Hematopoietic multipotent progenitor cell treated with erythropoietin and hydrocortisone succinate and interleukin-3 and kit ligand, for 4 days (in vitro differentiated cells): ENCODE results near the gene TMTC1.

Experiments used
- DNase-seq: peaks from one replicate; pipeline ENCODE4 v3.0.0-alpha.2; 2015

TMTC1 gene

GRCh38 chr12:29517264-29517663 lies 266.5 kb downstream of the TMTC1 start:
- DNase-seq = peak; percentile 12

DNA sequence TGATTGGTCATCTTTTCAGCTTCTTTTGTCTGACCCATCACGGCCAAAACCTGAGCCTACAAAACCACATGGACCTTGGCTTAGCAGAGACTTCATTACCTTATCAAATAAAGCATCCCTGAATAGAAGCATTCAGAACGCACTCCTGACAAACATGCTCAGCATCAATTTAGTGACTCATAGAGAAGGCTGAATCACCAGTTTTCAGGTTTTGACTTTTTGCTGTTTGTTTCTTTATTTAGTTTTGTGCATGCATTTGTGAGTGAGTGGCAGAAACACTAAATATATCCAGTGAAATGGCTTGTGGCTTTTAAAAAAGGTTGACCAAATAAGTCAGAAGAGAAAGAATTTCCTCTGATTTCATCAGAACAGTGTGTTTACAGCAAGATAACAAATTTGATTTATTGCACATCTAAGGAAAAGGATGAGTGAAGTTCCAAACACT lies 267.3 kb downstream of the TMTC1 start:
- DNase-seq = no peak

GRCh38 chr12:29510591-29511185 lies 273.1 kb downstream of the TMTC1 start:
- DNase-seq = no peak

GRCh38 chr12:29509503-29509902 lies 274.2 kb downstream of the TMTC1 start:
- DNase-seq = no peak

GRCh38 chr12:29508949-29509348 lies 274.8 kb downstream of the TMTC1 start:
- DNase-seq = no peak

DNA sequence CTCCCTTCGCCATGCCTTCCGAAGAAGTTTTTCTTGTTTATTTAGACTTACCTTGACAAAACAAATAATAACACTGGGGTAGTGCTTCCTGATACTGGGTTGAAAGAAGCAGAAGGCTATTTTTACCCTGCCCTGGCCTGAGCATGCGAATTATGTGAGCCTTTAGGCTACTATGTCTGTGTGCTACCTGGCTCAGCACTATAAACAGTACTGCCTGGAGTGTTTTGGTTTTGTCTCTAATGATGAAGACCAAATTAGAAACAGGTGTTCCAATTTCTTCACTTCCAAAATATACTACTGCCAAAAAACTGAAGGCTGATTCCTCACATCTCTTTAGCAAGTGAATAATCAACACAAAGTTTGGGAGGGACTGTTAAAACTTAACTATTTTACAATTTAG lies 278.6 kb downstream of the TMTC1 start:
- DNase-seq = no peak

- DNase-seq = no peak
These were observed 280.5 kb downstream of the TMTC1 start for GRCh38 chr12:29503283-29503682.

DNA sequence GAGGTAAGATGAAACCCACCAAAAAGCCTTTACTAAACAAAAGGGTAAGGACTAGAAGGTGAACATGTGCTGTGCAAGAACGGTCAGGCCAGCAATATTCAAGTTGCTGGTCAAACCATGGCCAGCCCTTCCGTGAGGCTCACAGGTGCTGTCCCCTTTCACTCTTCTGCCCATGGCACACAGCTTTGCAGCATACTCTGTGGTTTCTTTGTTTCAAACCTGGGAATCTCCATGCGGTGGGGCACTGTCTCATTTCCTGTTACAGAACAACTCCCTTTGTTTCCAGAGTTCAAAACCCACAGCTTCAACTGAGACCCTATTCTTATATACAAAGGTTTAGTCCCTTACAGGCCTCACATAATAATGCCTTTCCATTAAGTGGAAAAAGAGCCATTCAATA lies 284.5 kb downstream of the TMTC1 start:
- no peak for DNase-seq

DNA sequence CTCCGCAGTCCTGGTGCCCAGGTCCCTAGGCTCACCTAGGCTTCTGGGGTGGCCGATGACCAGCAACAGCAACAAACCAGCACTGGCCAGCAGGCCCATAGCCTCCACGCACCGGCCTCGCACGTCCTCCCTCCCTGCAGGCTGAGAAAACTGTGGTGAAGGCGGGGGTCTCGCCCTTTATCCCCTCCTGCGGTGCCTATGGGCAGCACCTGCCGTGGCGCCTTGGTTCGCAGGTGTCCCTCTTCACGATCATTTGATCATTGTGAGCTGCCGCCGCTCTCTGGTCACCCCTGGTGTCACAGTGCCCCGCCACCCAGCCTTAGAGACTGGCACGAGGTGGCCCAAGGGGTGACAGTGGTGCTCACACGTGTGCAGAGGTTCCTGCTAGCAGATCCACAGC lies 286.2 kb downstream of the TMTC1 start, which contains the start of gene OVCH1:
OVCH1 (minus strand) TSS at position 99 of the 400 bp plus-strand sequence; CDS start at position 99, 0 bp downstream.
- DNase-seq = no peak

DNA sequence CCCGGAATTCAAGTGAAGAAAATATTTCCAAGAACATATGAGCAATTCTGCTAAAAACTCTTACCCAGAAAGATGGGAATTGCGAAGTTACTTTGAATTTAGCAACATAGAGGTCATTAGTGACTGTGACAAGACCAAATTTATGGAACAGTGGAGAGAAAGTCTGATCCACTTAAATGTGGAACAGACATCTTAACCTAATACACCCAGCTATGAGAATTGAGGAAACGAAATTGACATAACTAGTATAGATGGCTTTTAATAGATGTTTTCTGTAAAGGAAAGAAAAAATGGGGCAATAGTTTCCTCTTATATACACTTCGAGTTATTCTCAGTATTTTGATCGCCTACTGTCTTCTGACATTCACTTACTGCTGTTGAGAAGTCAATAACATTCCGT lies 290.9 kb downstream of the TMTC1 start:
- no peak for DNase-seq

GRCh38 chr12:29486972-29487371 lies 296.8 kb downstream of the TMTC1 start:
- DNase-seq = no peak

GRCh38 chr12:29463198-29463597 lies 320.5 kb downstream of the TMTC1 start:
- DNase-seq = peak; percentile 22

GRCh38 chr12:29460082-29460481 lies 323.7 kb downstream of the TMTC1 start:
- no peak for DNase-seq

DNA sequence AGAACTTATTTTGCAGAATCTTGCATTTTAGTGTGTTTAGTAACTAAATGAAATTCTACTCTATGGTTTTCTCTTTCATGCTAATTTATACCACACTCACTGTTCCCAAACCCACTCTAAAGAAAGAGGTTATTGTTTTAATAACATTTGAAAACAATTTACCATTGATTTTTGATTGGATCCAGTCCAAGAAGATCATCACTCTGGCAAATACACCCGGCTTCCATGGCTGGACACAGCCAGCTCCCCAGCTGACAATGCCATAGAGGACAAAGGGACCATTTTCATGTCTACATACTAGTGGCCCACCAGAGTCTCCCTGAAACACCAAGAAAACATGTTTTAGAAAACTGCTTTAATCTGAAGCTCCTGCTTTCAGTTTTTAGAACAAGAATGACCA lies 328.7 kb downstream of the TMTC1 start:
- no peak for DNase-seq

DNA sequence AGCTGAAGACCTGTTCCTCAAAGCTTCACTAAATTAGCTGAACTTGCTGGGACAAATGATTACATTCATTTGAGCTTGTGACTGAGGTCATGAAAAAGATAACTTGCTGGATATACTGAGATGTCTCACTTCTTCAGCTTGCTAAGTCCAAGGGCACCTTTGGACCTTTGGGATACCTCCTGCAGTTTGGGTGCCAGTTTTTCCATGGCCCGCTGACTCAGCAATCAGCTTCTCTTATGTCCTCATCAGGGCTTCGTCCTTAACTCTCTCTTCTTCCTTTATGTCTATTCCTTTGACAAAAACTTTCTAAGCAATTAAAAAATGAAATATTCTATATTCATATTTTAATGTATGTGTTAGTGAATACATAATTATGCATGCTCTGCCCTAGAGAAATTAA lies 331.9 kb downstream of the TMTC1 start:
- no peak for DNase-seq
